ENCODE measurements around the gene MAGEE2.

Gene MAGEE2

GRCh38 chrX:75746891-75747639 is 38.0 kb downstream of the MAGEE2 start:
- no peak for TF ChIP-seq CTCF (IDR thresholded peaks at IDR 0.05; ENCODE audit: insufficient read depth, low read length, poor library complexity, severe bottlenecking)
- peak; percentile 9 for DNase-seq (ENCODE audit: extremely low read depth, insufficient read length)
- Histone ChIP-seq H3K36me3 (ENCODE audit: control insufficient read depth, insufficient read depth, low read length) (no peaks in the 10 kb centered on the region), H3K27me3 (replicated peaks; ENCODE audit: control insufficient read depth, insufficient read depth, low read length) (no peaks in the 10 kb centered on the region), H3K4me3 (replicated peaks; ENCODE audit: low read depth, low read length) (peak overlapping the region; percentile 63)

Measured in GM06990 (cell line).